ENCODE results near the gene CILP. TPM values are rescaled to one million over a fixed set of nuclear protein-coding genes. Genes with fewer than 3 reads are reported as not detected.

The CILP gene
- total and polyA plus RNA-seq, 4 donors, result 0.30 to 0.97 (median 0.66) TPM

DNA sequence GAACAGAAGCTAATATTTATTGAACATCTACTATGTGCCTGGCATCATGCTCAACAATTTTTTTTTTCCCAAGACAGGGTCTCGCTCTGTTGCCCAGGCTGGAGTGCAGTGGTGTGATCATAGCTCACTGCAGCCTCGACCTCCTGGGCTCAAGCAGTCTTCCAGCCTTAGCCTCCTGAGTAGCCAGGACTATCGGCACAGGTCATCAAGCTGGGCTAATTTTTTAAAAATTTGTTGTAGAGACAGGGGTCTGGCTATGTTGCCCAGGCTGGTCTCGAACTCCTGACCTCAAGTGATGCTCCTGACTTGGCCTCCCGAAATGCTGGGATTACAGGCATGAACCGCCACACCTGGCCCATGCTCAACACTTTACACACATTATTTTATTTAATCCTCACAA, 35.7 kb upstream of the CILP start:
- DNase-seq (no peak), ATAC-seq (ENCODE audit: insufficient read depth, low FRiP score) (no peak)
- Histone ChIP-seq H3K4me3 (no peak overlapping the region), H3K27ac (ENCODE audit: low read depth in 1 of 2, low read length in 1 of 2) (no peak overlapping the region), H3K27me3 (ENCODE audit: control insufficient read depth in 3 of 3, insufficient read depth in 3 of 3, low read length in 2 of 3) (no peaks in the 10 kb centered on the region), H3K36me3 (ENCODE audit: control insufficient read depth in 4 of 4, insufficient read depth in 4 of 4, low read length in 4 of 4) (no peaks in the 10 kb centered on the region), H3K9ac (ENCODE audit: insufficient read depth in 1 of 2, low read length in 2 of 2) (no peak overlapping the region), H3K4me1 (ENCODE audit: control insufficient read depth in 5 of 5, insufficient read depth in 5 of 5, low read length in 5 of 5) (peaks cover 0 to 35% (median 11%) of the 10 kb centered on the region in 5 donors), H3K9me3 (ENCODE audit: control insufficient read depth in 4 of 4, insufficient read depth in 3 of 4, low read length in 3 of 4) (no peaks in the 10 kb centered on the region)
- 98% methylated on average over 6 of the region's 6 CpGs for WGBS, 2 donors
- TF ChIP-seq, protein P1, sequence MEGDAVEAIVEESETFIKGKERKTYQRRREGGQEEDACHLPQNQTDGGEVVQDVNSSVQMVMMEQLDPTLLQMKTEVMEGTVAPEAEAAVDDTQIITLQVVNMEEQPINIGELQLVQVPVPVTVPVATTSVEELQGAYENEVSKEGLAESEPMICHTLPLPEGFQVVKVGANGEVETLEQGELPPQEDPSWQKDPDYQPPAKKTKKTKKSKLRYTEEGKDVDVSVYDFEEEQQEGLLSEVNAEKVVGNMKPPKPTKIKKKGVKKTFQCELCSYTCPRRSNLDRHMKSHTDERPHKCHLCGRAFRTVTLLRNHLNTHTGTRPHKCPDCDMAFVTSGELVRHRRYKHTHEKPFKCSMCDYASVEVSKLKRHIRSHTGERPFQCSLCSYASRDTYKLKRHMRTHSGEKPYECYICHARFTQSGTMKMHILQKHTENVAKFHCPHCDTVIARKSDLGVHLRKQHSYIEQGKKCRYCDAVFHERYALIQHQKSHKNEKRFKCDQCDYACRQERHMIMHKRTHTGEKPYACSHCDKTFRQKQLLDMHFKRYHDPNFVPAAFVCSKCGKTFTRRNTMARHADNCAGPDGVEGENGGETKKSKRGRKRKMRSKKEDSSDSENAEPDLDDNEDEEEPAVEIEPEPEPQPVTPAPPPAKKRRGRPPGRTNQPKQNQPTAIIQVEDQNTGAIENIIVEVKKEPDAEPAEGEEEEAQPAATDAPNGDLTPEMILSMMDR (IDR thresholded peaks at IDR 0.05; ENCODE audit: control extremely low read depth, extremely low read depth), result no peak

DNA sequence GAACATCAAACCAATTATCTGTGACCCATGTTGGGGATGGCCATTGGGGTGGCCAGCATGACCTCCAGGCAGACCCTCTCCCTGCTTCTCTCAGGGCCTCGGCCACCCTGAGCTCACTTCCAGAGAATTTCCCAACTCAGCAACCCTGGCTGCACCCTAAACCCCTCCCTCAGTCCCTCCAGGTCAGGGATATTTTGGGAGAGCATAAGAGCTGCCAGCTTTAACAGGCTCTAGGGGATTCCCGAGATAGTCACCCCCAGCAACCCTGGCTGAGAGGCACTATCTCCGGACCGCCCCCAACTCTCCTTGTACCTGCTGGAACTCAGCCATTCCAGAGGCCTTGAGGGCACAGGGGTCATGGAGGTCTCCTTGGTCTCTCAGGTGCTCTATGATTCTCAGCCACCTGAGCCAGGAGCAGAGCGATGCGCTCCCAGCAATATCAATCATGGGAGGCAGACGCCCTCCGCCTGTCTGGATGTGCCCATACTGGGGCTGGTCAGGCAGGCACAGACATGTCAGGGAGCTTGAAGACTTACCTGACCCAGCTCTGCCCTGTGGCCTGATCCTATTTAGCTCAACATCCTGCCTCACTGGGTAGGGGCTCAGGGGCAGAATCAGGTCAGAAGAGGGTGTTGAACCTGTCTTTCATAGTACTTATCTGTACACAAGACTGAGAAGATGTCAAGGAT, 34.9 kb upstream of the CILP start:
- TF ChIP-seq, protein P1 (IDR thresholded peaks at IDR 0.05; ENCODE audit: control extremely low read depth, extremely low read depth), result no peak
- Histone ChIP-seq H3K36me3 (ENCODE audit: control insufficient read depth in 4 of 4, insufficient read depth in 4 of 4, low read length in 4 of 4) (no peaks in the 10 kb centered on the region), H3K9ac (ENCODE audit: insufficient read depth in 1 of 2, low read length in 2 of 2) (peak overlapping the region in 1 of 2 donors; percentile 44), H3K4me1 (ENCODE audit: control insufficient read depth in 5 of 5, insufficient read depth in 5 of 5, low read length in 5 of 5) (peaks cover 0 to 35% (median 11%) of the 10 kb centered on the region in 5 donors), H3K27ac (ENCODE audit: low read depth in 1 of 2, low read length in 1 of 2) (peak overlapping the region in 1 of 2 donors; percentile 36), H3K9me3 (ENCODE audit: control insufficient read depth in 4 of 4, insufficient read depth in 3 of 4, low read length in 3 of 4) (no peaks in the 10 kb centered on the region), H3K4me3 (no peak overlapping the region), H3K27me3 (ENCODE audit: control insufficient read depth in 3 of 3, insufficient read depth in 3 of 3, low read length in 2 of 3) (no peaks in the 10 kb centered on the region)
- peak in 1 of 3 donors; percentile 21 for DNase-seq
- WGBS, 2 donors, result 90 to 92% methylated on average over 8 of the region's 8 CpGs
- ATAC-seq (ENCODE audit: insufficient read depth, low FRiP score), result no peak

DNA sequence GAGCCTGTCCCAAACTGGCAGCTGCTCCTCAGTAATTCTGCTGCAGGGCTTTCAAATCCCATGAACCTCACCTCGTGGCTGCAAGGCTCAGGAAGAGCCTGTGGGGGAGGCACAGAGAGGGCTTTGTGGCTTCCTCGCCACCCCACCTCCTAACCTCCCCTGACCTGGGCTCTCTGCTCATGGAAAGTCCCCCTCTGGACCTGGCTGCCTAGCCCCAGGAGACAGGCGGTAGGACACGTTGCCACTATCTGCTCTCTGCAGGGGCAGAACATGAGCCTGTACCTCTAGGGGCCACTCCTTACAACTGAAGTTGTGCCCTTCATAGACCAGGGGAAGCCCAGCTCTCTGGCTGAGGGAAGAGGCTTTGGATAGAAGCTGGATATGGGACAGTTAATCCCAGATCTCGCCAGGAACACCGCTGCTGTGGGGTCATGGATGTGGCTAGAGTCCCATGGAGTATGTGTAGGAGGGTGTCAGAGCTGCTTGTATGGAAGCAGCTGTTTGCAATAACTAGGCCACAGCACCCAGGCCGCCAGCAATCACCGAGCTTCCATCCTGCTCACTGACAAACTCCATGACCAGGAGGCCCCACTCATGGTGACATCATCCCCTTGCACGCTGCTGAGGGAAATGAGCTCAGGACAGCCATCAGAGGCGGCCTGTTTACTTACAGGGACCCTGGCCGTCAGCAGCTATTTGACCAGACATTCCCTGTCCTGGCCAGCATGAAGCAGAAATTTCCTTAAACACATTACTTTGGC, 34.0 kb upstream of the CILP start:
- ATAC-seq (ENCODE audit: insufficient read depth, low FRiP score) (no peak), DNase-seq (peak; percentile 80 to 91 (median 88))
- Histone ChIP-seq H3K36me3 (ENCODE audit: control insufficient read depth in 4 of 4, insufficient read depth in 4 of 4, low read length in 4 of 4) (no peaks in the 10 kb centered on the region), H3K27ac (ENCODE audit: low read depth in 1 of 2, low read length in 1 of 2) (peak overlapping the region in 1 of 2 donors; percentile 36), H3K4me1 (ENCODE audit: control insufficient read depth in 5 of 5, insufficient read depth in 5 of 5, low read length in 5 of 5) (peaks cover under 1 to 35% (median 11%) of the 10 kb centered on the region in 5 donors), H3K9me3 (ENCODE audit: control insufficient read depth in 4 of 4, insufficient read depth in 3 of 4, low read length in 3 of 4) (no peaks in the 10 kb centered on the region), H3K4me3 (no peak overlapping the region), H3K27me3 (ENCODE audit: control insufficient read depth in 3 of 3, insufficient read depth in 3 of 3, low read length in 2 of 3) (no peaks in the 10 kb centered on the region), H3K9ac (ENCODE audit: insufficient read depth in 1 of 2, low read length in 2 of 2) (peak overlapping the region in 1 of 2 donors; percentile 44)
- 83 to 90% methylated on average over 11 of the region's 11 CpGs for WGBS, 2 donors
- TF ChIP-seq, protein P1 (IDR thresholded peaks at IDR 0.05; ENCODE audit: control extremely low read depth, extremely low read depth), result no peak
